Inflammatory macrophage (primary cell): ENCODE results near the gene PSMB2.
"Not testable (repeated sequence)": the region's sequence is repeated elsewhere in the genome, so short reads cannot be mapped to it uniquely, and the experiment has no call there.

Source experiments
- DNase-seq, 2 donors: peaks; one replicate each; pipeline ENCODE4 v3.0.0-alpha.2; 2020 to 2022
- total RNA-seq, 18 experiments: gene quantifications; one replicate each; lab custom pipeline; 2026; ENCODE audit warnings: mixed read lengths in 6 of 18, inconsistent platforms in 2 of 18; lab: John Stamatoyannopoulos, UW

PSMB2 gene
- total RNA-seq: 91.6 to 137 (median 109) reads per million in 18 experiments

DNA sequence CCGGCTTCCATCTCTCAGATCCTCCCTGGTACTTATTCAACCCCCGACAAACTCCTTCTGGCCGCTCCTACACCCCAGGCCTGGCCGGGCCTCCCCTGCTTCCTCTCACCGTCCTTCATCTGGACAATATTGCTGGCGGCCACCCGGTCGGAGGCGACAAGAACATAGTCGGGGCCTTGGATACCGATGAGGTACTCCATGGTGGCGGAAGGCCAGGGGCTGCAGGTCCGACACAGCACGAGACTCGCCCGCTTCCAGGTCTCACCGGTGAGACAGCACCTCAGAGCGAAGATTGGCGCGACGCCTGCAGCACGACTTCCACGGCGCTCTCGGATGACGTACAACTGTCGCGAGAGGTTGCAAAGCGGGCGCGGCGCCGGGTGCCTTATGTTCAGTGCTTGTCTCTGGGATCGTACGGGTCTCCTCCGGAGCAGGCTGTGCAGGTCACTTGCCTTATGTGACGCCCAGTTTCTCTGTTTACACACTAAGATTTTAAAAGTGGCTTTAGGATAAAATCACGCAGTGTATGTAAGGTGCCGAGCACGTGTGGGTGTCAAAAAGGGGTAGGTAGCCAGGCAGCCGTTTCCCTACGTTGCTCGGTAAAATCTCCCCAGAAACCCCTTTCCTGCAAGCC is at the start of gene PSMB2:
PSMB2 (minus strand) TSS at position 294 of the 634 bp plus-strand sequence; CDS start at position 200, 94 bp downstream.
- peak; percentile 96 for DNase-seq

DNA sequence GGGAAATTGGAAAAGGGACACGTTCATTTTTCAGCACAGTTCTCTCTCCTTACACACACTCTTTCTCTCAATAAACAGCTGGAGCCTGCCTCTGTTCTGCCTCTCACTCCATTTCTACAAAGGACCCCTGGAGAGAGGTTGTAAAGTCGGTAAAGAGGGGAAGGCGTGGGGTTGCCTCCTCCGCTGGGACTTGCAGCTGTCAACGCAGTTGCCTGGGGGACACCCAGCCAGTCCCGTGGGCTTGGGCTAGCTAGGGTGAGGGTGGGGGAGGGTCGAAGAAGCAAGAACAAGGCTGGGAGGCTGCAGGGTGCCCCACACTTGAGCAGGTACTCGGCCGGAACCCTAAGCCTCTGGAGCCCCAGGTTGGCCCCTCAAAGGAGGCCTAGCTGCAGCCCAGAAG is 49.8 kb upstream of the PSMB2 start:
- DNase-seq: no peak

DNA sequence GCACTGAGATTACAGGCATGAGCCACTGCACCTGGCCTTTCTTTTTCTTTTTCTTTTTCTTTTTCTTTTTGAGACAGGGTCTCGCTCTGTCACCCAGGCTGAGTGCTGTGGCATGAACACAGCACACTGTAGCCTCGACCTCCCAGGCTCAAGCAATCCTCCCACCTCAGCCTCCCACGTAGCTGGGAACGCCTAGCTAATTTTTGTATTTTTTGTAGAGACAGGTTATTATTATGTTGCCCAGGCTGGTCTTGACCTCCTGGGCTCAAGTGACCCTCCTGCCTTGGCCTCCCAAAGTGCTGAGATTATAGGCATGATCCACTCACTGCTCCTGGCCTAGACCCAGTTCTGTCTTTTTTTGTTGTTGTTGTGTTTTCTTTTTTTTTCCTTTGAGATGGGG is 48.8 kb upstream of the PSMB2 start:
- DNase-seq: not testable (repeated sequence)

DNA sequence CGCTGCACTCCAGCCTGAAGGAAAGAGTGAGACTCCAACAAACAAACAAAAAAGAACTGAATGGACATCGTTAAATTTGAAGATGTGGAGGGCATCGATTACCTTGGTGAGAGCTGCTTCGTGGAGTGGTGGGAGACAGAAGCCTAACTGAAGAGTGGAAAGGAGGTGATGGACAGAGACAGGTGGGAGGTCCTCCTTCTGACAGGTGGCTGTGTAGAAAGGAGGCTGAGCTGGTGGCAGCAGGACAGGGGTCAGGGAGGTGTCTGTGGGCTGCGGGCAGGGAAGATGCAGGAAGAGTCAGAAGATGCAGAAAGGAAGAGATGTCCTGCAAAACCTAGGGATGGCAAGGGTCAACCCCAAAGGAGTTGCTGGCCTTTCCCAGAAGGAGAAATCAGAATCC is 46.8 kb upstream of the PSMB2 start:
- no peak for DNase-seq

DNA sequence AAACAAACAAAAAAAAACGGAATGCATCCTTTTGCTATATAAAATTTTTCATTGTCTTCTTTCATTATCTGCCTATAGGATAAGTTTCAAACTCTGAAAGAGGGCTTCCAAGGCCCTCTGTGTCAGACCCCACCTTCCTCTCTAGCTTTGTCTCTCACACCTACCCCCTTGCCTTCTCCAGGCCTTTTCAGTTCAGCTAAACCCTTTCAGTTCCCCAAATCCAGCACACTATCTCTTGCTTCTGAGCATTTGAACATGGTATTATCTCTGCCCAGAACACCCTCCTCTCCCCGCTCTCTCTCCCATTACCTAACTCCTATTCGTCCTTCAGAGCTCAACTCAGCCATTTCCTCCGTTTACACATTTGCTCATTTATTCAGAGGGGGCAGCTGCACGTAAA is 41.7 kb upstream of the PSMB2 start:
- DNase-seq: no peak

DNA sequence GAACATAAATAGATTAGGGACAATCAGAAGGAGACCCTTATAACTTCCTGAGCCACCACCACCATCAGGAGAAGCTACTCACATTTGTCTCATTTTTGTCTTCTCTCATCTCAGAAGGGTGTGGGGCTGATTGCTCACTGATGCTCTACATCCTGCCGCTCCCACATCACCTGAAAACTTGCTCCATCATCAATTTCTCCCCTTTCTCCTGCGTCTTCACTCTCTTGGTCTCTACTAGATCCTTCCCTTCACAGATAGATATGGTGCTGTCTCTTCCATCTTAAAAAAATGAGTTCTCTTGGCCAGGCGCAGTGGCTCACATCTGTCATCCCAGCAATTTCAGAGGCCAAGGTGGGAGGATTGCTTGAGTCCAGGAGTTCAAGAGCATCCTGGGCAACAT is 38.9 kb upstream of the PSMB2 start:
- DNase-seq: no peak

DNA sequence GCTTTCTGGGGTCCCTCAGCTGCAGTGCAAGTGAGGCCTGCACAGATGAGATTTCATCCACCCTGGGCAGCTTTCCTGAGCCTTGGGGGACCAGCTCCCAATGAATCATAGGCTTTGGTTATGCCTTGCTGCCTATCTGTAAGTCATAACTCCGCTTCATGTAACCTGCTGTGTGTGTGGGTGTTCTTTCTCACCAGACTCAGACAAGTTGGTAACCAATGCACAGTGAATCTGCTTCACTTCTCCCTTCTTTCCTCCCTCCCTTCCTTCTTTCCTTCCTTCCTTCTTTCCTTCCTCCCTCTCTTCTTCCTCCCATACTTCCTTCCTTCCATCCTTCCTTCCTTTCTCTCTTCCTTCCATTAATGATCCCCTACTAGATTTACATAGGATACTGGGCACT is 34.4 kb upstream of the PSMB2 start:
- DNase-seq: no peak

DNA sequence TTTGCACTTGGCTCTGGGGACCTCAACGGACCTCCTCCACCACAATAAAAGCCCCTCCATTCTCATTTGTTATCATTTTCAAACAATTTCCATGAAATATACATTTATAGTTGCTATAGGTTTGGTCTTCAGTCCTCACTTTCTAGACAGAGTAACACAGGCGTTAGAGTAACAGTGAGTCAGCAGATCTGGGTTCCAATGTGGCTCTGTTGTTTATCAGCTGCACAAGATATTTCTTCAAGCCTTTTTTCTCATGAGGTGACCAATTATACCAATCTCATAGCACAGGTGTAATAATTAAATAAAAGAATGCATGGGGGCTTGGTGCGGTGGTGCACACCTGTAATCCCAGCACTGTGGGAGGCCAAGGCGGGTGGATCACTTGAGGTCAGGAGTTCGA is 32.8 kb upstream of the PSMB2 start:
- no peak for DNase-seq

DNA sequence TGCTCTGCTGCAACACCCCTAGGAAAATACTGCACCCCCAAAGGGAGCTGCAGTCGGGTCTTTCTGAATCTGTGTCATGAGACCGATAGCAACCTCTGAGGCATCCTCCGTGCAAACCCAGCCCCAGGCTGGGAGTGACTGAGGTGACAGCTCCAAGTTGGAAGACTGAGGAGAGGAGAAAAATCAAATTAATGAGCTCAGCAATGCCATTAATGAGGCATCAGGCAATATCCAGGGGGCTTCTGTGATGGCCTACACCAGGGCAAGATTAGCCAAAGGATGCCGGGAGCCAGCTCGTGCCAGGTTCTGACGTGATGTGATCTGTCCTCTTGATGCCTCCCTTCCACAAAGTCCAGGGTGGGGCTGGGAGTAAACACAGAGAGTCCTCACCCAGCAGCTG is 30.8 kb upstream of the PSMB2 start:
- DNase-seq: no peak

DNA sequence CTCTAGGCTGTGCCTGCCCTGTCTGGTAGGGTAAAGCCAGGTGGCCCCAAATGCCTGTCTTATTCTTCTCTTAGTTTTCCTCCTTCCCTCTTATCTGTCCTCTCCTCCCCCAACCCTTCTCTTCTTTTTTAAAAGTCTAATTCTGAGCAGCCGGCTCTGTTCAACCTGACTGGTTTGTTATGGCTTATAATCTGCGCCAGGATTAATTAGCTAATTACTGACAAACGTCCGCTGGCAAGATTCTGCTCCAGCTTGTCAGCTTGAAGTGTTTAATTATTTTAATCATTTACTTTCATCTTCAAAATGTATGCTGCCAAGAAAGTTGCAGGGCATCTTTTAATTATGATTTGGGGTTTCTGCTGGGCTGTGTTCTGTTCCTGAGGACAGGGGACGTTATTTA is 27.2 kb upstream of the PSMB2 start:
- no peak for DNase-seq

DNA sequence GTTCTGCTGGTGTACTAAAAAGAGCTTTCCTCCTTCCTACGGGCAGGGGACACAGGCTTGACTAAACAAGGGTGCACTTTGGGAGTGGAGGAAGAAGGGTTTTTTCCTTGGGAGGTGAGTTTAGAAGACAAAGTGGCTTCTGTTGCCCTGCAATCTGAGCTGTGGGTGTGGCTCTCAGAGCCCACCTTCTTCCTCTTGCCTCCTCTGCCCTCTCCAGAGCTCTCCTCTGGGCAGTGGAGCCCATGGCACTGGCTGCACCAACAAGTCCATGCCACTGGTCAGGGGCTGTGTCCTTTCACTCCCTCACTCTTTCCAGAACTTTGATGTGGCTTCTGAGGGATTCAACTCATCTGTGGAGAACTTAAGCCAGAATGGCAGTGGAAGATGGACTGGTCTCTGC is 25.6 kb upstream of the PSMB2 start:
- no peak for DNase-seq

DNA sequence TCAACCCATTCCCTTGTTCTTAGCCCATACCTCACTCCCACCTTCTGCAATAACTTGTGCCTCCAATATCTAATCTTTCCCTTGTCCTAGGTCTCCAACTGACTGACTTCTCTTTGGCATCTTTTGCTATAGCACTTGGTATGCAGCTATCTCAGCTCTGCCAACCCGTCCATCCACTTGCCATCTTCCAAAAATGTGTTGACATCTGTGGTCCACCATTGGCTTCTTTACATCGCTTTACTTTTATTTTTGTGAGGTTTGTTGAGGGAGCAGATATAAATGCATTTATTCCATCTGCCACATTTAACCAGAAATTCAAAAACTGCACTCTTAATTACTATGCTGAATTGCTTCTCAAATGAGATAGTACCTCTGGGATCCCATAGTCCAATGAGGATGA is 24.9 kb upstream of the PSMB2 start:
- no peak for DNase-seq

DNA sequence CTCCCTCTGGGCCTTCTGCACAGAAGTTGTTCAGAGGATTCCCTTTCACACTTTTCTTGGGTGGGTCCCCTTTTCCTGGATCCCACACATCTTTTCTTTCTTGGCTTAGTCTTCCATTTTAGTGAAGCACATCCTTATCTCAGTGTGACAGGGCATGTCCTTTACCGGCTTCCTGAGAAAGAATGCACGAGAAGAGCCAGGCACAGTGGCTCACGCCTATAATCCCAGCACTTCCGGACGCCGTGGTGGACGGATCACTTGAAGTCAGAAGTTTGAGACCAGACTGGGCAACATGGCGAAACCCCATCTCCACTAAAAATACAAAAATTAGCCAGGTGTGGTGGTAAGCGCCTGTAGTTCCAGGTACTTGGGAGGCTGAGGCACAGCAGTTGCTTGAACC is 22.1 kb upstream of the PSMB2 start:
- no peak for DNase-seq

DNA sequence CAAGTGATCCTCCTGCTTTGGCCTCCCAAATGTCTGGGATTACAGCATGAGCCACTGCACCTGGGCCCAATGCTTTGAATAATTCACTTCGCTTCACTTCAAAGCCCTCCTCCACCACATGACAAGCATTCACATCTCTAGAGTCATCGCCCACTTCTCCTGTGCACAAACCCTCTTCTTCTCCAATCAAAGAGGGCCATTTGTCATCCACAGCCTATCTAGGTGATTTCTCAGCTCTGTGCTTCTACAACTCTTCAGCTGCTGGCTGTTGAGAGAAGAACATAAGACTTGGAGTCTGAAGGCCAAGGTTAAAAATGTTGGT is 20.1 kb upstream of the PSMB2 start:
- DNase-seq: no peak

DNA sequence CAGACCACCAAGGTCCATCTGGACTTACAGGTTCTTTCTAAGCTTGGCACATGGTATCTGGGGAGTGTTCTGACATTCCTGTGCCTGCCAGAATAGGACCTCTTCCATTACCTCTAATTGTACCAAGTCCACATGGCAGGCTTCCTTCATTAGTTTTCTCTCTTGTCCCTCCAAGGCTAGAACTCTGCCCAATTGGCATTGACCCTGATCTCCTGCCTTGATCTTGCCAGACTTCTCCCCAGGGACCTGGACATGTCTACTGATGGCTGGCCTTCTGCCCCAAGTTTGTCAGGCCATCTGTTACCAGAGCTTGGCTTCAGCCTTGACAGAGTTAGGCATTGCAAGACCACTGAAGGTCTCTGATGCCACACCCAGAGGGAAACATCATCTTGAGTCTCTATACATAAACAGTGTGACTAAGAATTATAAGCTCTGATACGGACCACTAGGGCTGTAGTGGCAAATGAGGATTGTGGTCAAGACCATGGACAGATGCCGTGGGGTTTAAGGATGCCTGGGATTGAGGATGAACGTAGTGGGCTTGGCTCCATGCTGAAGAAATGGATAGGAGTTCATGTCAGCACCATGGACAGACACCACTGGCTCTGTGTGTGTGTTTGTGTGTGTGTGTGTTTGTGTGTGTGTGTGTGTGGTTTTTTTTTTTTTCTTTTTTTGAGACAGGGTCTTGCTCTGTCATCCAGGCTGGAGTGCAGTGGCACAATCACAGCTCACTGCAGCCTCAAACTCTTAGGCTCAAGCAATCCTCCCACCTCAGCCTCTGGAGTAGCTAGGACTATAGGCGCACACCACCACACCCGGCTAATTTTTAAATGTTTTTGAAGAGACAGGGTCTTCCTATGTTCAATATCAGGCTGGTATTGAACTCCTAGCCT is 19.5 kb upstream of the PSMB2 start:
- DNase-seq: no peak

DNA sequence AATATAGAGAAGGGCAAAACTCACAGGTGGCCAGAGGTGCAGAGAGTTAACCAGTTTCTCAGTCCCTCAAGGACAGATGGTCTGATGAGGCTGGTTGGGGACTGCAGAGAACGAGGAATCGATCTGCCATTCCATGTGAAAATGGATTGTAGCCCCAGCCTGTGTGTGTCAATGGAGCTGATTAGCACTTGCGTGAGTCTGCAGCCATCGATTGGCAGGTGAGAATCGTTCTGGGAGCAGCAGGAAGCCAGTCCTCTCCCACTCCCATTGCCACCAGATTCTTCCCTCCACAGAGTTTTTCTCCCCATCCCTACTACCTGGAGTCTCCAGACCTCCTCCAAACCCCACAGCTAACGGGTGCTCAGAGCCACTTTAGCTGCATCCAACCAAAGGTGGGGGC is 18.3 kb upstream of the PSMB2 start:
- DNase-seq: no peak

DNA sequence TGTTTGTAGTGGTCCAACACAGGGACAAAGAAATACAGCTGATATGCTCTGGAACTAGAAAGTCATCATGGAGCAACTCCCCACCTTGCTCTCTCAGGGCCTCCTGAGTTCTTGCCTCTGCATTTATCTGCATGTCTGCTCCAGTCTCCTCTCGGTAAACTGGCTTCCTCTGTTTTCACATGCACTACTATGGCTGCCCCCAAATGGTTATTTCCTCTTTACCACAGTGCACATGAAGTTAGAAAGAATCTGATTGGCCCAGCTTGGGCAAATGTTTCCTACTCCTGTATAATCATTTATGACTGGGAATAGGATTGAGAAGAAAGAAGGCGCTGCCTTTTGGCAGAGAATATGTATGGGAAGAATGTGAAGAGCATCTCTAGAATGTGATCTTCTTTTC is 16.5 kb upstream of the PSMB2 start:
- no peak for DNase-seq

DNA sequence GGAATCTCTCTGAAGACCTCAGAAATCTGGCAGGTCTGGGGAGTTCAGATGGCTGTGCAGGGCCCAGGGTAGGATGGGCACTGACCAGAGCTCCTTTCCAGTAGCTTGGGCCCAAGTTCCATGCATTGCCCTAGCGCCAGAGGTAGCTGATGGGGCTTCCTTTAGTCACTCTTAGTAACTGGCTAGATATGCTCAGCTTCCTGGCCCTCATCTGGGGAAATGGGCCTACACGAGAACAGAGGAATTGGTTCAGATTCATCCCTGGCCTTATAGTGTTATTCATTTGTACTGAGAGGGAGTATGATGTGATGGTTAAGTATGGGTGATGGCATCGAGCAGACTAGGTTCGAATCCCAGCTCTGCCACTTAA is 15.5 kb upstream of the PSMB2 start:
- DNase-seq: no peak

DNA sequence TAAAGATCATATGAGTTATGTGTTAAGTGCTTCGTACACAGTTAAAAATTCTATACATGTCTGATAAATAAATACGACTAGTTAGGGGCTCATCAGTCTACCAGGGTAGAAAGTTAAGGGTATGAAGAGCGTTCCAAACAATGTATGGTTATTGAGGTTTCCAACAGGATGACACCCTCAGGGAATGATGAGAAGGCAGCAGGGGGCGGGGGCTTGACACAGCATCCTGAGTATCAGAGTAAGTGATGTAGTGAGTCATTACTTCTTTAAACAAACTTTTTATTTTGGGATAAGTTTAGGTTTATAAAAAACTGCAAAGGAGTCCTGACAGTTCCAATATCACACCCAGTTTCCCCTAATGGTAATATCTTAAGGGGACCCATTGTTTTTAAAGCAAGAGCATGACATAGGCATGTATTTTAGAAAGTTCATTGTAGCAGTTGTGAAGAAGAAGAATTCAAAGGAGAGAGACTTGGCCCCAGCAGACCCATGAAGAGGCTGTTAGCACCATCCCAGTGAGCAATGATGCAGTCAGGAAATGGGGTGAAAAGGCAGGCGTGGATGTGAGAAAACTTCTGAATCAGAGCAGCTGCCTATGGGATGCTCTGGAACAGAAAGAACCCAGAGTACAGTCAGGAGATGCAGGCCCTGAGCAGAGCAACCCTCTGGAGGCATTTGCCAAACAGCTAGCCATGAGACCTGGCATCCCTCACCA is 15.0 kb upstream of the PSMB2 start:
- DNase-seq: no peak

DNA sequence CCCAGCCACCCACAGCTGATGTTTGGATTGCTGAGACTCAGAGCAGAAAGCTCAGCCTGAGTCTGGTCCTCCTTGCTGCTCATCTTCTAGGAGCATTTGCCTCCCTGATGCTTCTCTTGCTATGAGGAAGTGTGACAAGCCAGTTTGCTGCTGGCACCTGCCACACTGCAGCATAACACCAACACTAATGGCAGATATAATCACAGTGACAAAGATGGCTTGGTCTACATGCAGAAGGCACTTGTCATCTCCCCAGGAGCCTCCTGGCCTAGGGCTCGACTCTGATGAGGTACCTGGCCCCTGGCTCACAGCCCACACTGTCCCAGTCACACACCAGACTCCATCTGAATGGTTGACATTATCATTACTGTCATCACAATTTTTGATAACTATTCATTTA is 13.9 kb upstream of the PSMB2 start:
- DNase-seq: no peak

DNA sequence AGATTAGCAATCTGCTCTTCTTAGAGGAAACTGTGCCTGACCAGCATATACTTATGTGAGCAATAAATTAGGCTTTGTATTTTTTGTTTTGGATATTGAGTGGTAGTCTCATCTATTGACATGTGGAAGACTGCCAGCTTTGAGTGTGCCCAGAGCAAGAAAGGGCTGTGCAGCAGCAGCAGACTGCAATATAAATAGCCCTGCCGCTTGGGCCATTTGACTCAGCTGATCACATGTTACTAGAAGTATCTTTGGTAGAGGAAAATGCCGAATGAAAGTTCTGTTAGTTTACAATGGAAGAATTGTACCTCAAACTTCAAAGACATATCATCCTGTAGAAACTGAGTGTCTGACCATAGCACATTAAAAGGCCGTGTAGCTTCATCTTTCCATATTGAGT is 9.1 kb upstream of the PSMB2 start:
- no peak for DNase-seq

DNA sequence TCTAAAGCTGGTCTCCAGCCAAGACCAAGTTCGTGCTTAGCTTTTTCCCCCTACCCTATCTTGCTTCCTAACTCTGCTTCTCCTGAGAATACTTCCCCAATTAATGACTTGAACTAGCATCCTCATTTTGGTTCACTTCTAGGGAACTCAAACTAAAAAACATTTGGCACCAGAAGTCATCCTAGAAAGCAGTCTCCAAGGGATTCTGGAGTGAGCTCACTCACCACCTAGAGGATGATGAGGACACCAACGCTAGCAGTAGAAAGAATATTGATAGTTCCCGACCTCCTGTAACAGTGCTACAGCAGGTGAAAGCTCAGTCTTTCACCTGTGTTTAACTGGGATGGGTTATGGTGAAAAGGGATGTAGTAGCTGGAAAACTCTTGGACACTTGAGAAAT is 4.7 kb upstream of the PSMB2 start:
- DNase-seq: peak in 1 of 2 donors; percentile 14

DNA sequence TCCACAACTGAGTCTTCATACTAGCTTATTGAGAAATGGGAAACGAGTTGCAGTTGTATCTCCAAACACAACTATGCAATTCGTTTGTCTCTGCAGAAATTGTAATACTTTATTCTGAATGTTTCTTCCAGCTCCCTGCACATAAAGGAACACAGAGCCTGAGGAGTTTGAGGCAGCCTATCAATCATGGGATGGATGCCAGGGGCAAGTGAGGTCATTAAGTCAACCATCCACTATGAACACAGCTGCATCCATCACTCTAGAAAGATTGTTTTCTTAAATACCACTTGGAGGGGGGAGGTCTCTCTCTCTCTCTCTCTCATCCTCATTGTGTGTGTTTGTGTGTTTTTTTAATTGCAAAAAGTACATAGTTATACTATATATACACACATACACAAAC is 2.9 kb upstream of the PSMB2 start:
- no peak for DNase-seq

DNA sequence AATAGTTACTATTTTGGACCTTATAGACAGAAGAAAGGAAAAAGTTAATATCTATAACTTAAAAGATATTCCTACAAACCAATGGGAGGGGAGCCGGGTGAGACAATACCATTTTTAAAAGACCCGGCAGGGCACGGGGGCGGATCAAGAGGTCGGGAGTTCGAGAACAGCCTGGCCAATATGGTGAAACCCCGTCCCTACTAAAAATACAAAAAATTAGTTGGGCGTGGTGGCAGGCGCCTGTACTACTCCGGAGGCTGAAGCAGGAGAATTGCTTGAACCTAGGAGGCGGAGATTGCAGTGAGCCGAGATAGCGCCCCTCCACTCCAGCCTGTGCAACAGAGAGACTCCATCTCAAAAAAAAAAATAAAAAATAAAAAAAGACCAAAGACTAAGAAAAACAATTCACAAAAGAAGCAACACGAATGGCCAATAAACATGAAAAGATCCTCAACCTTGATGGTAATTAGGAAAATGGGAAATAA is 1.2 kb upstream of the PSMB2 start:
- peak; percentile 27 to 32 for DNase-seq
